Diencephalon (tissue), 1 donor: ENCODE measurements around the gene MARF1. TPM values are rescaled to one million over a fixed set of nuclear protein-coding genes. Genes with fewer than 3 reads are reported as not detected.

Experiments used
- total RNA-seq: library from RNA; depleted of rRNA; stranded (reverse); fragments of >200 nt; gene quantifications from one replicate; pipeline ENCODE4 v1.2.3, GENCODE V29; 2014

The MARF1 gene, protein sequence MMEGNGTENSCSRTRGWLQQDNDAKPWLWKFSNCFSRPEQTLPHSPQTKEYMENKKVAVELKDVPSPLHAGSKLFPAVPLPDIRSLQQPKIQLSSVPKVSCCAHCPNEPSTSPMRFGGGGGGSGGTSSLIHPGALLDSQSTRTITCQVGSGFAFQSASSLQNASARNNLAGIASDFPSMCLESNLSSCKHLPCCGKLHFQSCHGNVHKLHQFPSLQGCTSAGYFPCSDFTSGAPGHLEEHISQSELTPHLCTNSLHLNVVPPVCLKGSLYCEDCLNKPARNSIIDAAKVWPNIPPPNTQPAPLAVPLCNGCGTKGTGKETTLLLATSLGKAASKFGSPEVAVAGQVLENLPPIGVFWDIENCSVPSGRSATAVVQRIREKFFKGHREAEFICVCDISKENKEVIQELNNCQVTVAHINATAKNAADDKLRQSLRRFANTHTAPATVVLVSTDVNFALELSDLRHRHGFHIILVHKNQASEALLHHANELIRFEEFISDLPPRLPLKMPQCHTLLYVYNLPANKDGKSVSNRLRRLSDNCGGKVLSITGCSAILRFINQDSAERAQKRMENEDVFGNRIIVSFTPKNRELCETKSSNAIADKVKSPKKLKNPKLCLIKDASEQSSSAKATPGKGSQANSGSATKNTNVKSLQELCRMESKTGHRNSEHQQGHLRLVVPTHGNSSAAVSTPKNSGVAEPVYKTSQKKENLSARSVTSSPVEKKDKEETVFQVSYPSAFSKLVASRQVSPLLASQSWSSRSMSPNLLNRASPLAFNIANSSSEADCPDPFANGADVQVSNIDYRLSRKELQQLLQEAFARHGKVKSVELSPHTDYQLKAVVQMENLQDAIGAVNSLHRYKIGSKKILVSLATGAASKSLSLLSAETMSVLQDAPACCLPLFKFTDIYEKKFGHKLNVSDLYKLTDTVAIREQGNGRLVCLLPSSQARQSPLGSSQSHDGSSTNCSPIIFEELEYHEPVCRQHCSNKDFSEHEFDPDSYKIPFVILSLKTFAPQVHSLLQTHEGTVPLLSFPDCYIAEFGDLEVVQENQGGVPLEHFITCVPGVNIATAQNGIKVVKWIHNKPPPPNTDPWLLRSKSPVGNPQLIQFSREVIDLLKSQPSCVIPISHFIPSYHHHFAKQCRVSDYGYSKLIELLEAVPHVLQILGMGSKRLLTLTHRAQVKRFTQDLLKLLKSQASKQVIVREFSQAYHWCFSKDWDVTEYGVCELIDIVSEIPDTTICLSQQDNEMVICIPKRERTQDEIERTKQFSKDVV (N-terminal part only)
- 28.1 TPM for total RNA-seq

DNA sequence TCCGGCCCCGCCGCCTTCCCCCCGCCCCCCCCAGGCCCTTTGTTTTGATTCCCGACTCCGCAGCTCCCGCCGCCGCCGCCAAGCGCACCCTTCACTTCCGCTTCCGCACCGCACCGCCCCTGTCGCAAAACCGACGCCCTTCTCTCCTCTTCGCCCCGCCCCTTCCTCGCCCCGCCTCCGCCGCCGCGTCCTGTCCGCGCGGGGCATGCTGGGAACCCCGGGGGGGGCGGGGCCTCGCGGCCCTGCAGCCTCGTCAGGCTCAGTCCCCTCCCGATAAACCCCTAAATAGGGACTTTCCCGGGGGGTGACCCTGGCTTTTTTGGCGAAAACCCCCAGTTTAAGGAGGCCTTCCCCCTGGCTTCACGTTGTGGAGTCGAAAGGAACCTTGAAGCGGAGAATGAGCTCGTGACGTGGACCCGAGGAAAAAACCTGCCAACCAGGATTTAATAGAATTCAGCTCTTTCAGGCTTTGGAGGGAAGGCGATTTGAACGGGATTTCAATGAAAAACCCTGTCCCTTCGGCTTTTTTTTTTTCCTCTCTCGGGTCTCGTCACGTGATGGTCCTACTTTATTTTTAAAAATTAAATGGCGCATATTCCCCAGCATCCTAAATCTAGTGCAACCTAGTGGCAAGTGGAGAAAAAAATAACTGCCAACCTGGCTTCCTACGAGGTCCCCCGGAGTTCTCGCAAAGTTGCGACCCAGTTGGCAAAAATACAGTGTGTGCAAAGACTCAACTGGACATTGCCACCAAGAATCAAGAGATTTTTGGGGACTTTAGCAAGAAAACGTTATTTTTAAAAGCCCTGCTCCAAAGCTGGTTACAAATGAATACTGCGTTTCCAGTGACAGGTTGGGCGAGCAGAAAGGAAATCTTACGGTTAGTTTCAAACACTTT, at the start of gene MARF1:
MARF1 (minus strand) TSS at position 107 of the 898 bp plus-strand sequence. CDS start 3,921 bp downstream, outside the sequence.

DNA sequence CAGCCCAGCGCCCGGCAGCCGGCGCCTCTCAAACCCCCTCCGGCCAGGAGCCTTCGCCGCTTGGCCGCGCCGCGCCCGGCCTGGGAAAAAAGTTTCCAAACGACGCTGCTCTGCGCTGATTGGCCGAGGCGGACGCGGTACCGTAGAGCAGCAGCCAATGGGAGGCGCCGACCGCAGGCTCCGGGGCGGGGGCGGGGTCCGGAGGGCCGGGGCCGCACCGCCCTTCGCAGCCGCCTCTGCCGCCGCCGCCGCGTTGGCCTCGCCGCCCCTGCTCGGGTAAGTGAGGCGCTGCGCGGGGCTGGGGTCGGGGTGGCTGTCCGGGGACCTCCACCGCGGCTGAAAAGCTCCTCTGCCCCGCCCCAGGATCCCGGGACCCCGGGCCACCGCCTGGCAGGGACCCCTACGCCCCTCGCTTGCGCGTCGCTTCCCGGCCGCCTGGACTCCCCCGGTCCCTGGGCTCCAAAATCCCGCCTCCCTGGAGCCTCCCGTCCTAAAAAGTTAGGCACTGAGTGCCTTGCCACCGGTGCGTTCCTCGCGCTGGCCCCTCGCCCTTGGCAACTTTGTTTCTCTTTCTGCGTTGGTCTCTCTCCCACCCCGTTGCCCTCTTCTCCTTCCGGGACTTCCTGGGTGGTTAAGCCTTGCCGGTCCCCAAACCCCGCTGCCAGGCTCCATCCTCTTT, 7.2 kb upstream of the MARF1 start, which contains the start of gene NDE1:
NDE1 (plus strand) TSS at position 227 of the 679 bp plus-strand sequence. CDS start 14,534 bp downstream, outside the sequence.

Other genes with a start within 250 kb of the MARF1 start
- 17.1 TPM for gene MPV17L, start 247.4 kb downstream of the MARF1 start, total RNA-seq
- gene BMERB1, start 208.6 kb downstream of the MARF1 start, total RNA-seq = 109 TPM
- 10.6 TPM for gene NDE1, start 7.1 kb upstream of the MARF1 start, total RNA-seq
- 0.23 TPM for gene MYH11, start 213.9 kb upstream of the MARF1 start, total RNA-seq
- gene CEP20, start 245.4 kb upstream of the MARF1 start, total RNA-seq = 31.4 TPM